ENCODE results near the gene DGKD.

Gene DGKD

DNA sequence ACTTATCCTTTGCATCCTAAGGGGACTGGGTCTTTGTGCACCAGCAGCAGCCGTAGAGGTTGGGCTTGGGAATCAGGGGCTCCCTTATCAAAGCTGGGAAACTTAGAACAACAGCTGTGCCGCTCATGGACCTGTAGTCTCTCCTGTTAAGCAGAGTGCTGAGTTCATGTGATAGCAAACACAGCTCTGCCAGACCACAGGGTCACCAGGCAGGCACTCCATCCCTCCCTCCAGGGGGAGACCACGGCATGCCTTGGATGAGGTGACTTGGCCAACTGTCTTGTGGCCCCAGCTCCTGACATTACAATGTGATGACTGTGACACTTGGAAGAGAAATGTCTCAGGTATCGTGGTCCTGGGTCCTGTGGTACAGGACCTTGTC lies 60.0 kb downstream of the DGKD start:
- no peak for FAIRE-seq

GRCh38 chr2:233414777-233415570 lies 60.7 kb downstream of the DGKD start:
- no peak for FAIRE-seq

DNA sequence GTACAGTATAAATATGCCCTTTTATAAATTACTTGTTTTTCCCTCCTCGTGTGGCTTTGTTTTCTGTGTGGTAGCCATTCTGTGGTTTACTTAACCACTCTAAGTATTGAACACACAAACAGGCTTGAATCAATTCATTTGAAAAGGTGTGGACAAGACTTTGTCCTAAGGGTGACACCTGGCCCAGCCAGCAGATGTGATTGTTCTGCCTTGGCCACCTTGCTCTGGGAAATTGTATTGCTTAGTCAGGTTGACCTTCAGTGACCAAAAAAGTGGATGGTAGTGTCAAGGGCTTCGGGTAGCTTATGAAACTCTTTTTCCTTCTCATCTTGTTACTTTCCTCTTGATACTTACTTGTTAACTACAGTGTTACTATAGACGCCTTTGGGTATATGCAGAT lies 61.9 kb downstream of the DGKD start:
- FAIRE-seq = no peak

GRCh38 chr2:233416706-233417105 lies 62.4 kb downstream of the DGKD start:
- no peak for FAIRE-seq

GRCh38 chr2:233417282-233417681 lies 63.0 kb downstream of the DGKD start:
- no peak for FAIRE-seq

DNA sequence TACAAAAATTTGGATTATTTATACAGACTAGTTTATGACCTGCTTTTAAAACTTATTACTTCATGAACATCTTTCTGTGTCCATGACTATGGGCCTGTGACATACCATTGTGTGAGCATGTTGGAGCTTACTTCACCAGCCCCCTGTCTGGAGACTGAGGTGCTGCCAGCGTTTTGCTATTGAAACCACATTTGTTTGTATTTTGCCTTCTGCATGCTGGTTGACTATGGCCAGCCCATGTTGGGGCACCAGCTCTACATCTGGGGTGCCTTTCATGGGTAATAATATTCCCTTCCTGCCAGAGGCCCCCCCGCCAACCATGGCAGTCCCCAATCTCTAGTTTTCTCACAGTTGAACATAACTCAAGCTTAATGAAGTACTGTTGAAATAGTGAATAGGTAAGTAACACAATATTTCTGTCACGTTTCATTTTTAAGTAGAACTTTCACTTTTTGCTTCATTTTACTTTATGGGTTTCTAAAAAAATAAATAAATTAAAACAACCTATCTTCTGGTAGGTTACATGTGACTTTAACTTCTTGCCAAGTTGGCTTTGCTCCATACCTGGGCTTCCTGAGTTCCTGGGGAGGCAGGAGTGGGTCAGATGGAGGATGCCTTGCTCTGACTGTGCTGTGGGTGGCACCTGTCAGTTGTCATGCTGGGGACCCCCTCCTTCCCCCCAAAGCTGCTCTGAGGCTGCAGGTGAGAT lies 63.9 kb downstream of the DGKD start:
- FAIRE-seq = no peak

DNA sequence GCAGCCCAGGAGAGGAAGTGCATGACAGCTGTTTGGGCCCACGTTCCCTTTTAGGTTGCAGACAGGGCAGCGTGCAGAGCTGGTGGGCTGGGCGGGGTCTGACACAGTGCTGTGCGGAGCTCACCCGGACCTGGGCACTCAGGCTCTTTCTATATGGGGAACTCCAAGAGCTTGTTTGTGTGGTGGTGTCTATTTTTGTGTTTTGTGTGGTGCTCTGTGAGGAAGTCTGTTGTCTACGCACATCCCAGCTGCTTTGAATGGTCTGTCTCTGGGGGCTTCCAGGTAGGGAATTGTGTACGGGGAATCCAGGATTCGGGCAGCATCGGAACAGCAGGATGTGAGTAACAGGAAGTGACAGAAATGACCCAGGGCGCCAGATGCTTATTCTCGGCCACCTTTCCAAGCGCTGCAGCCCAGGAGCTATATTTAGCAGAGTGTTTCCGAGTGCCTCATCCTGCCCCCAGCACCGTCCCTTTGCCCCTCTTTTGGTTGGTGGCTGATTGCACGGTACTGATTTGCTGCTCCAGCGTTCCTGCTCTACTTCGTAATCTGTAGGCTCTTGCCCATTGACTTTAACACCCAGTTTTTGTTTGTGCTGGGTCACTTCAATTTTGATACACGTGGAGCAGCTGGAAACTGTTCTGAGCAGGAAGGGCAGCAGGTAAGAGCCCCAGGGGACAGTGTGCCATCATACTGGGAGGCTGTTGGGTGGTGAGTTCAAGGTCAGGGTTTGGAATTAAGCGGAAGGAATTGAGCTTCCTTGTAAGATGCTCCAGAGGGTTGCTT lies 64.7 kb downstream of the DGKD start:
- FAIRE-seq = no peak

DNA sequence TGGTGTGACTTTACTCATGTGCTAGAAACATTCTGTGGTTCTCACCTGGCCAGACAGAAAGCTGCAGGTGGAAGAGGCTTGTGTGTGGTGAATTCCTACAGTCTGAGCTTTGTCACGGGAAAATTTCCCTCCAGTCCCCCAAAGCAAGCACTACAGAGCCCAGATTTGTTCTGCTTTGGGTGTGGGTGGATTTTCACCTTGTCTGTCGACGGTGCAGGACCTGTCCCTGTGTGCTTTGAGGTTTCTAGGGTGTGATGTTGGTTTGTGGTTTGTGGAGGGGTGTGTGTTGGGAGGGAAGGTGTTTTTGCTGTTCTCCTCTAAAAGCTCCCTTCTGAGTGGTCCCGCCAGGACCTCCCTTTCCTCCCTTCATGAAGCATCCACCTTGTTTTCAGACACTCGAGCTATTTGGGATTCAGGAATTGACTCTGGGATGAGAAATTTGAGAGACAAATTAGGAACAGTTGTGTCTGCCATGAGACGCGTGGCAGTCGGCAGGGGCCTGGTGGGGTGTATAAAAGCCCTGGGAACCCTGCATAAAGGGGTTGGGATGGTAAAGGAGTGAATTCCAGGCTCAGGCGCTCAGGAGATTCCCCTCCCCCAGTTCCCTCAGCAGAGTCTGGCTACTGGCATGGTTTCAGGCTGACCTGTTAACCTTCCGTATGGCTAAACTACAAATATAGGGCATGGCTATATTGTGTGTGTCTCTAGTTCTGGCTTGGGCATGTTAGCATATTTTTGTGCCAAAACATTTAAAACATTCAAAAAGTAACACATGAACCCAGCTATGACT lies 65.5 kb downstream of the DGKD start:
- FAIRE-seq = no peak

DNA sequence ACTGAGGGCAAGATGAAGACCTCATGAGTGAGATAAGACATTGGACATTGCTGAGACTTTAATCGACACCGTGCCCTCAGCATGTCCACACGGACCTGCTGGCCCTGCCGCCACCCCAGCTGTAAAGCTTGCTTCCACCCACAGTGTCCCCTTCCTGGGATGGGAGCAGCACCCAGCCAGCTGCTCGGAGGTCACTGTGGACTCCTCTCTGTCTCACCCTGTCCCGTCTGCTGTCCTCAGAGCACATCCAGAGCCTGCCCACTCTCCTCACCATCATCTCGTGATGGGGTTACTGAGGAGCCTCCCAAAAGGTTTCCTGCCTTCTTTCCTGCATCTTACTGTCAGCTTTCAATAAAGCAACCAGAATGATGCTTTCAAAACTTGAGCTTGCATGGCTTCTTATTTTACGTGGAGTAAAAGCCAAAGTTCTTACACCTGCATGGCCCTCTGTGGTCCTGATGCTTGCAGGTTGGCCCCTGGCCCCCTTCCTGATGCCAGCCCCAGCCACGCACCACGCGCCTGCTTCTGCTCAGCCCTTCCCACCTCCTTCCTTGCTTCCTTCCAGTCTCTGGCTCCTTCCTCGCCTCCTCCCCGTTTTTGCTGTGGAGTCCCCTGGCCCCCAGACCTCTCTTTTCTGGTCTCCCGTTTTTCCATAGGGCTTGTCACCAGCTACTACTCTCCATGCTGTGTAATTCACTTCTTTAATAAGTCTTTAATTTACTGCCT lies 67.0 kb downstream of the DGKD start:
- no peak for FAIRE-seq

- FAIRE-seq = no peak
Observed at GRCh38 chr2:233422050-233422639, 67.9 kb downstream of the DGKD start.

GRCh38 chr2:233422649-233423551 lies 68.6 kb downstream of the DGKD start:
- no peak for FAIRE-seq

DNA sequence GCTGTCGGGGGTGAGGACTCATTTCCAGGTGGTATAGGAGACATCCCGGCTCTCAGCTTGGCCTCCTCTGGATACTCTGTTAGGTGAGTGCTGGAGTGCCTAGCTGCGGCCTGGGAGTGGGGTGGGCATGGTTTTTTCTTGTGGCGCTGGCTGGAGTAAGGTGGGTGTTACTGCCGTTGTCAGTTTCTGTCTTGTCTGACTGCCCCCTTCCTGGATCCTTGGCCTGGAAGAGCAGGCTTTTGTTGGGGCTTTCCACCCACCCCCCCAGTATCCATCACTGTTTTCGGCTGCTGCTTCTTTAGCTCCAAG lies 69.2 kb downstream of the DGKD start:
- FAIRE-seq = no peak

DNA sequence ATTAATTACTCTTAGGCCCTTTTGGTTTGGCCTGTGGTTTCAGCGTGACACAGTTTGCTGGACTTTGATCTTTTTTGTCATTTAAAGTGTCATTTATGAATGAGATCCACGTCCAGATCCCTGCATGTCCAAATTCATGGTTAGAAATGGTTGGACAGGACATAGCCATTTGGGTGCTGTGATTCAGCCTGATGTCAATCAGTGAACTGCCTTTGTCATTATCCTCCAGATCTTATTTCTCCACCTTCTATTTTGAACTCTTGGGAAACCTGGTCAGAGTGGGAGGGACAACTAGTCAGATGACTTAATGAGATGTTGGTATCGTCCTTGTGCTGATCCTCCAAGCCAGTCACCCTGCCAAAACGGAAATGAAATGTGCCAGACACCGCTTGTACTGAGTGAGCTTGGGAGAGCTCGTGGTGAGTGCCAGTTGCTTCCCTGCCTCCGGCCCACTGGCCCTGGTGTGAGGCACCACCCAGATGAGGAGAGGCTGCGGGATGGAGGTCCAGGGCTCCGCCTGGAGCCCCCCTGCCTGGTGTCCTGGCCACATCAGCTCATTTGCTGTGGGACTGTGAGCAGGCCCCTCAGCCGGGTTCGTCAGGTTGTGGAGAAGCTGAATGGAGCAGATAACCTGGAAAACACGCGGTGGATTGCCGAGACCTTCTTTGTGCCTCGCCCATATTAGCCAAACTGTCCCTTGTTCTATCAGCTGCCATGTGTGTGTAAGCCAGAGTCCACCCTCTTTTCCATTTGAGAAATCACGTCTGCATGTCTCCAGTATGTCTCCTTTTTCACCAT lies 70.1 kb downstream of the DGKD start:
- FAIRE-seq = no peak

GRCh38 chr2:233426619-233427342 lies 72.5 kb downstream of the DGKD start:
- no peak for FAIRE-seq

DNA sequence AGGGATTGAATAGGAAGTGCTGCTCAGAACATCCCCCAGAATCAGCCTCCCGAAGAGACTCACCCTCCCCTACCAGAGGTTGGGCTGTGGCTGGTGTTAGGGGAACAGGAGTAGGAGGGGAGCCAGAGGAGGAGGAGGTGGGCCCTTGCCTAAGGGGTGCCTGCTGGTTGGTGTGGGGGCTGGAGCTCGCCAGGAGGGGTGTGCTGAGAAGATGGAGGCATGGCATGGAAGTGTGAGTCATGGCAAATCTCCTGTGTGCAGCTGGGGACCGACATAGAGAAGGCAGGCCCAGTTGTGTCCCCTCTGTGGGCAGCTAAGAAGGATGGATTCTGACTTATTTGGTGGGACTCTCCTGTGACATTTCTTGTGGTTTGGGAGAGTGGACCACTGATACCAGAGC lies 73.7 kb downstream of the DGKD start:
- no peak for FAIRE-seq

DNA sequence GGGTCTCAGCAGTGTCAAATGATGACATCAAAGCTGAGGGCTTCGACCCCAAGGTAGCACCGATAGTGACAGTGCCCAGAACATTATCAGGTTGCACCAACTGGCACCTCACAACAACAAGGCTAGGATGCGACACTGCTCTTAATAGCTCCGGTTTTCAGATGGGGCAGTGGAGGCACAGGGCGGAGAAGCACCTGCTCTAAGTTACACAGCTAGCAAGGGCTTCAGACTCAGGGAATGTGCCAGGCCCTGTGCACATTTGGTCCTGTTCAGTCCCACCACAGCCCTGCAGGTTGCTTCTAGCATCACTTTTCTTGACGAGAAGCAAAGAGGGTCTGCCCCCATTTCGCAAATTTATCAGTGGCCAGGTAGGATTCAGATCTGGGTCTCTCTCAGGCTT lies 74.1 kb downstream of the DGKD start:
- no peak for FAIRE-seq

- FAIRE-seq = no peak
Observed at GRCh38 chr2:233429175-233429897, 75.0 kb downstream of the DGKD start.

DNA sequence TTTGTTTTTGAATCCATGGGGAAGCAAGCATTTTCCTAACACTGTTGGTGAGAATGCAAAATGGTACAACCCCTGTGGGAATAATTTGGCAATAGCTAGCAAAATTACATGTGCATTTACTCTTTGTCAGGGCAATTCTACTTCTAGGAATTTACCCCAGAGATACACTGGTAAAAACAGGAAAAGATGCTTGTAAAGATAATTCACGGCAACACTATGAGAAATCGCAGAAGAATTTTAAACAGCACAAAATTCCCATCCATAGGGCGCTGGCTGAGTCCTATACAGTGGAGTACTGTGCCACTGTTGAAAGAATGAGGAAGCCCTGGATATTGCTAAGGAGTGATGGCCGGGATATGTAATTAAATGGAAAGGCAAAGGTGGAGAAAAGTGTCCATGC lies 75.8 kb downstream of the DGKD start:
- FAIRE-seq = no peak

GRCh38 chr2:233430651-233431050 lies 76.4 kb downstream of the DGKD start:
- no peak for FAIRE-seq

All from A204.1 (cell line).